T-helper 1 cell treated with Interleukin-12 subunit alpha and Interleukin-12 subunit beta and Interleukin-4 antibody, amounts not matched to agents 30 ng/mL and 1 ng/mL, for 36 hours (primary cell): ENCODE results near the gene CYBRD1. TPM values are rescaled to one million over a fixed set of nuclear protein-coding genes. Genes with fewer than 3 reads are reported as not detected.

ENCODE experiments used
- intact Hi-C: fragments of 100-400 bp; cut with micrococcal nuclease; formaldehyde crosslinking; loops from one replicate; pipeline ENCODE4 v1.15.1; 2024
- total RNA-seq: library from RNA; stranded (reverse); gene quantifications from 2 replicates; pipeline ENCODE4 v1.2.3, GENCODE V29; 2022

The CYBRD1 gene
- total RNA-seq, 1 donor from 2014 or later = 0.96 TPM

- intact Hi-C loops = loop anchor here (1.0 to 5.0 kb wide), 9 partner anchors 24 to 1111 kb away; partner anchors contain the start of gene DYNC1I2
Observed at GRCh38 chr2:171598713-171599319, 76.5 kb downstream of the CYBRD1 start.

DNA sequence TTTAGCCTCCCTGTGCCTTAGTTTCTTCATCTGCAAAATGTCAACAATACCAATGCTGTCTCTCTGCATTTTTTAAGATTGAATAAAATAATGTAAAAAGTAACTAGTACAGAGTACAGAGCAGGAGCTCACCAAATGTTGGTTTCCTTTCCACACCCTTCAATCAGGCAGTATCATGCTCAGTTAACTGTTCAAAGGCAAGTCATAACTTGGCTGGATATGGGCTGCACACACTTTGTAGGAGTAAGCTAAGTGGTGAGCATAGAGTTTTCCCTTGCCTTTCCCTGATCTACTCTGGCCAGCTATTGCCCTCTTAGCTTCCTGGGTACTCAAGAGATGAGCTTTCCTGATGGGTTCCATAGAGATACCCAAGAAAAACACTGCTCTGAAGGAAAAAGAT is 77.9 kb downstream of the CYBRD1 start:
- intact Hi-C loops = no loop called here

GRCh38 chr2:171602352-171602751 is 80.1 kb downstream of the CYBRD1 start:
- intact Hi-C loops = no loop called here

Other genes with a start within 250 kb of the CYBRD1 start
- gene METTL8, start 88.5 kb upstream of the CYBRD1 start, total RNA-seq = 13.8 and 19.8 TPM in 2 replicates
- 17.6 and 21.0 TPM in 2 replicates for gene DCAF17, start 88.2 kb upstream of the CYBRD1 start, total RNA-seq
- gene DYNC1I2, start 165.0 kb downstream of the CYBRD1 start, total RNA-seq = 52.7 and 58.1 TPM in 2 replicates